Heart right ventricle (tissue), 16 donors: ENCODE measurements around the gene NPDC1. TPM values are rescaled to one million over a fixed set of nuclear protein-coding genes. Genes with fewer than 3 reads are reported as not detected.
A peak's percentile ranks its signal among the peaks of the same experiment; 100 is the strongest.

Source experiments
- ATAC-seq, 8 donors: fragments of 200-7000 bp; cut with Tn5 transposase; one replicate each; pipeline ENCODE4 v1.9.1; 2020; ENCODE audit warnings: mild to moderate bottlenecking in 8 of 8, moderate library complexity in 8 of 8, moderate number of reproducible peaks in 1 of 8
- DNase-seq, 2 donors: peaks; one replicate each; pipeline ENCODE4 v3.0.0-alpha.2; 2020
- H3K27ac ChIP-seq, 10 donors: fragments of 200-600 bp; sonication (generic) in 2 of 10; one replicate each; pipeline versions ENCODE4 v1.5.0 to v1.8.0; 2020 to 2022; ENCODE audit warnings: mild to moderate bottlenecking in 3 of 10
- H3K27me3 ChIP-seq, 7 donors: fragments of 200-600 bp; one replicate each; pipeline ENCODE4 v1.8.0; 2021 to 2022; ENCODE audit warnings: mild to moderate bottlenecking in 2 of 7
- H3K36me3 ChIP-seq, 9 donors: fragments of 200-600 bp; sonication (generic) in 1 of 9; one replicate each; pipeline versions ENCODE4 v1.5.0 to v1.8.0; 2020 to 2022; ENCODE audit warnings: mild to moderate bottlenecking in 2 of 9
- H3K4me1 ChIP-seq, 9 donors: fragments of 200-600 bp; sonication (generic) in 1 of 9; one replicate each; pipeline versions ENCODE4 v1.5.0 to v1.8.0; 2020 to 2022; ENCODE audit warnings: mild to moderate bottlenecking in 4 of 9
- H3K4me3 ChIP-seq, 10 donors: fragments of 200-600 bp; sonication (generic) in 2 of 10; one replicate each; pipeline versions ENCODE4 v1.5.0 to v1.8.0; 2020 to 2022; ENCODE audit warnings: mild to moderate bottlenecking in 7 of 10, moderate library complexity in 2 of 10
- H3K9me3 ChIP-seq, 11 donors: fragments of 200-600 bp in 10 of 11; sonication (generic) in 2 of 11; one replicate each; pipeline versions ENCODE4 v1.5.0 to v1.8.0; 2013 to 2022; ENCODE audit warnings: mild to moderate bottlenecking in 2 of 11, control low read depth in 1 of 11, moderate library complexity in 1 of 11
- WGBS, 2 donors: extraction: QIAGEN DNeasy Blood & Tissue Kit; methylation state at CpG; one replicate each; pipeline ENCODE4 v1.1.7; 2013; ENCODE audit warnings: inconsistent platforms in 1 of 2; 5-methylcytosine and 5-hydroxymethylcytosine counted together
- intact Hi-C, 10 donors: fragments of 100-400 bp; cut with DNase I; formaldehyde crosslinking; loops; one replicate each; pipeline versions ENCODE4 v1.11.1 to v1.14.2; 2022
- polyA plus RNA-seq, 2 donors: library from polyadenylated mRNA; stranded (reverse); fragments of 200-250 nt; gene quantifications; one replicate each; pipeline ENCODE4 v1.2.3, GENCODE V29; 2013
- total RNA-seq, 10 donors: library from RNA; stranded (reverse); fragmentation: NEBNext Ultra II Directional in 3 of 10; extraction: Animal tissue kit (Norgen Biotek cat#: 25700) in 3 of 10; gene quantifications; one replicate each; pipeline versions ENCODE4 v1.2.1 to v1.2.4, GENCODE V29; 2021 to 2023
- TF ChIP-seq, protein P1 (sequence below), 9 donors: fragments of 200-600 bp; sonication (generic) in 2 of 9; IDR thresholded peaks; one replicate each; pipeline versions ENCODE4 v1.5.0 to v1.8.0; 2021 to 2022; ENCODE audit warnings: antibody characterized with exemption in 9 of 9, mild to moderate bottlenecking in 5 of 9, moderate library complexity in 1 of 9
- donor health status: Arrhythmogenic right ventricular cardiomyopathy.
- donor health status: ischemic (EF 13 %, LVEDD 7.1; RV severe dilation, severe dysfunction).
- donor health status: healthy with polysubstance abuse.
- donor health status: DM: no; HTN: yes; CAD: no.
- donor health status: DM: no; HTN: no; CAD: no.
- donor health status: ischemic (EF 25% LVEDD 6.9; RV normal size, moderate dysfunction).
- donor health status: ischemic (EF 25% LVEDD 5.7; RV mildly dilated, moderate dysfunction).
- donor health status: healthy.
- donor health status: DM: yes; HTN: yes; CAD: no.
- donor health status: Ischemic cardiomyopathy.
- donor health status: ischemic (EF 35%, LVEDD 5.7; RV mildly dilated, moderate dysfunction).
- donor health status: nonischemic (EF 11% LVEDD 7.7; RV severe dilation, severe dysfunction).
- donor health status: DM: yes; HTN: yes; CAD: no.
- donor health status: PGD.
- donor health status: ischemic (EF 29% LVEDD 5.4; RV normal size, mild dysfunction).
- donor health status: nonischemic (EF 23%, LVEDD 6.1; RV moderate dilation, normal function).

The NPDC1 gene
- total and polyA plus RNA-seq, 12 donors = 29.1 to 153 (median 54.5) TPM

DNA sequence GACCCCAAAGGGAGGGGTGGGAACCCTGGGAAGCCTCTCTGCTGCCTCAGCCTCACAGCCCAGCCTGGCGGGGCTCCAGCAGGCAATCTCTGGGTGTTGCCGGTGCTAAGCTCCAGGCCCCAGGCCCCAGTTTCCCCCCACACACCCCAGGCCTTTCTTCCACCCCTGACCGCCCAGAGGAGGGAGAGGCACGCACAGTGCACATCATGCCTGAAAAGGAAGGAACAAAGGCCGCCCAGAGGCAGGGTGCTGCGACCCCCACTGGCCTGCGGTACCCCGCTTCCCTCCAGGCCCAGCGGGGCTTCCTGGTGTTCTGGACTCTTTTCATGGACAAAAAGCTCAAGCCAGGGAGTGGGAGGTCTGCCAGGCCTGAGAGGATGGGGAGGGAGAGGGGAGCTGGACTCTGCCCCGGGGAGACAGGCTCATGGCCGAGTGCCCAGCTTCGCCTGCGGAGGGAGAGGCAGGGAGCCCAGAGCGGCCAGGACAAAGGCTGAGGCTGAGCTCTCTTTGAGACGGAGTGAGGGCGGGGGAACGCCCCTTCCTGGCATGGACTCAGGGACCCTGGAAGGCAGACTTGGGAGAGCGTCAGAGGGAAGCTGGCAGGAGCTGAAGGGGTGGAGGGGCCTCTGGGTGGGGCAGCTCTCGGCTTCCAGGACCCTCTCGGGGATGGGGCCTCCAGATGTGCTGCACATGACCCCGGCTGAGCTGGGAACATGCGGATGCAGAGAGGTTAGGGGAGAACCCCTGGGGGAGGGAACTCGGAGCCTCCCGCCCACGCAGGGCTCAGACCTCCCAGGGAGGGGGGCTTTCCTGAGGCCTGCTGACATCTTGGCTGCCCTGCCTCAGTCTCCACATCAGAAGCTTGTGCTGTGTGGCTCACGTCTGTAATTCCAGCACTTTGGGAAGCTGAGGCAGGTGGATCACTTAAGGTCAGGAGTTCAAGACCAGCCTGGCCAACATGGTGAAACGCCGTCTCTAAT, 9.7 kb upstream of the NPDC1 start:
- DNase-seq (peak; percentile 93 to 97), ATAC-seq (peak; percentile 83 to 96 (median 93))
- Histone ChIP-seq H3K27ac (peak overlapping the region; percentile 14 to 93 (median 85)), H3K4me1 (peaks cover 30 to 50% (median 41%) of the 10 kb centered on the region in 9 donors), H3K4me3 (peak overlapping the region in 1 of 10 donors; percentile 55), H3K27me3 (peaks cover 6 to 49% (median 32%) of the 10 kb centered on the region in 7 donors), H3K36me3 (no peaks in the 10 kb centered on the region), H3K9me3 (no peaks in the 10 kb centered on the region)
- TF ChIP-seq, protein P1, sequence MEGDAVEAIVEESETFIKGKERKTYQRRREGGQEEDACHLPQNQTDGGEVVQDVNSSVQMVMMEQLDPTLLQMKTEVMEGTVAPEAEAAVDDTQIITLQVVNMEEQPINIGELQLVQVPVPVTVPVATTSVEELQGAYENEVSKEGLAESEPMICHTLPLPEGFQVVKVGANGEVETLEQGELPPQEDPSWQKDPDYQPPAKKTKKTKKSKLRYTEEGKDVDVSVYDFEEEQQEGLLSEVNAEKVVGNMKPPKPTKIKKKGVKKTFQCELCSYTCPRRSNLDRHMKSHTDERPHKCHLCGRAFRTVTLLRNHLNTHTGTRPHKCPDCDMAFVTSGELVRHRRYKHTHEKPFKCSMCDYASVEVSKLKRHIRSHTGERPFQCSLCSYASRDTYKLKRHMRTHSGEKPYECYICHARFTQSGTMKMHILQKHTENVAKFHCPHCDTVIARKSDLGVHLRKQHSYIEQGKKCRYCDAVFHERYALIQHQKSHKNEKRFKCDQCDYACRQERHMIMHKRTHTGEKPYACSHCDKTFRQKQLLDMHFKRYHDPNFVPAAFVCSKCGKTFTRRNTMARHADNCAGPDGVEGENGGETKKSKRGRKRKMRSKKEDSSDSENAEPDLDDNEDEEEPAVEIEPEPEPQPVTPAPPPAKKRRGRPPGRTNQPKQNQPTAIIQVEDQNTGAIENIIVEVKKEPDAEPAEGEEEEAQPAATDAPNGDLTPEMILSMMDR (IDR thresholded peaks at IDR 0.05) = peak in 1 of 9 donors; percentile 14
- 22 to 23% methylated on average over 27 to 28 of the region's 28 CpGs for WGBS, 2 donors
- intact Hi-C loops = no loop called here

DNA sequence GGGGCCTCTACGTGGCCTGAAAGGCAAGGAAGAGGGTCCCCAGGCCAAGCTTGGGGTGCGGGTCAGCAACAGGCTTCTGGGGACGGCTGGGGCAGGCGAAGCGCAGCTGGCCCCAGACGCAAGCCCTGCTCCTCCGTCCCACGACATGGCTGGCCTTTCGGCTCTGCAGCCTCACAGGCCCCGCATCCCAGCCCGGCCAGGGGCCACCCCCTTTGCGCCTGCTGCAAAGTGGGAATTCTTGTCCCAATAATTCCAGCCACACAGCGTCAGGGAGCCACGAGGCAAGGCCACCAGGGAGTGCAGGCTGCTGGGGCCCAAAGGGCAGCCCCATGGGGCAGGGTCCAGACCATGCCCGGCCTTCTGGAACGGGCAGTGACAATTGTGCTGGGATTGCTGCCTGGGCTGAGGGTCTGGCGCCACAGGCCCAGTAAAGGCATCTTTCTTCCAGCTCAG, 9.0 kb upstream of the NPDC1 start:
- peak overlapping the region in 1 of 10 donors; percentile 55 for H3K4me3 ChIP-seq
- ATAC-seq (peak; percentile 4 to 26 (median 10)), DNase-seq (peak in 1 of 2 donors; percentile 43)
- intact Hi-C loops = no loop called here
- no peaks in the 10 kb centered on the region for H3K9me3 ChIP-seq
- H3K27ac ChIP-seq = peak overlapping the region; percentile 14 to 93 (median 85)
- peaks cover 6 to 56% (median 36%) of the 10 kb centered on the region in 7 donors for H3K27me3 ChIP-seq
- 63% methylated on average over 17 of the region's 17 CpGs for WGBS, 2 donors
- peaks cover 30 to 50% (median 41%) of the 10 kb centered on the region in 9 donors for H3K4me1 ChIP-seq
- TF ChIP-seq, protein P1 (IDR thresholded peaks at IDR 0.05) = no peak
- H3K36me3 ChIP-seq = no peaks in the 10 kb centered on the region

DNA sequence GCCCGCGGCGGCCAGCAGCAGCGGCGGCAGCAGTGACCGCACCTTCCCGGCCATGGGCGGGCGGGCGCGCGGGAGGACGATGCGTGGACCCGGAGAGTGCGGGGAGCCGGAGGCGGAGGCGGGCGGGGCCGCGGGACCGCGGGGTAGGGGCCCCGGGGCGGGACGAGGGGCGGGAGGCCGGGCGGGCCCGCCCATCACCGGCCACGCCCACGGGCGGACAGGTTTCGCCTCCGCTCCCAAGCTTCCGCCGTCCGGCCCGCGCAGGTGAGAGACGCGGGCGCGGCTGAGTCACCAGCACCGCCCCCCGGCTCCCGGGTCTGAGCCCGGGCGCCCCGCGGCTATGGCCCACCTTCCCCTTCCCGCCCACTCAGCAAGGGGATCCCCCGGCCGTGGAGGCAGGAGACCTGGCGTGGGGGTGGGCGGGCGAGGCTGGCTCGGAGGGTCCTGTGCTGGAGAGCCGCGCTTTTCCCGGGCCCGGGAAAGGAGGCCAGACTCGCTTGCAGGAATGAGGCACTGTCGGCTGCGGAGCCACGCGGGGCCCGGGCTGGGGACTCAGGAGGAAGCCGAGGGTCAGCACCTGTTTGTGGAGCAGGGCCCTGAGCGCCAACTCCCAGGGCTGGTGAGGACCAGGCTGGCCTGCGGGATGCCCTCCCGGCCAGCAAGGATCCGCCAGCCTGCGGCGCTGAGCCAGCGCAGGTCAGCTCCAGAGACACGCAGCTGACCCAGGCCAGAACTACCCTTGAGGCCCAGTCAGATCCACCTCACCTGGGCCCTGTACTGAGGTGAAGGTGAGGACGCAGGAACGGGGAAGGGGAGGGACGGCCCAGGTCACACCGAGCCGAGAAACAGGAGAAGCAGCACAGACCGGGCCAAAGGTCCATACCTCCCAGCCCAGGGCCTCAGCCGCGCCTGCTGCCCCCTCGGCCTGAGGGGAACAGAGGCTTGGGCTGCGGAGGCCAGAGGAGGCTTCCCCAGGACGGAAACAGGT, 8.3 kb upstream of the NPDC1 start, which contains the start of gene ENTPD2:
ENTPD2 (minus strand) TSS at position 118 of the 988 bp plus-strand sequence; CDS start at position 54, 64 bp downstream.
- 21 to 28% methylated on average over 67 to 90 of the region's 90 CpGs for WGBS, 2 donors
- Histone ChIP-seq H3K36me3 (no peaks in the 10 kb centered on the region), H3K4me3 (peak within 1 kb of the TSS in 9 of 10 donors; percentile 35 to 55 (median 44)), H3K4me1 (peaks cover 30 to 50% (median 41%) of the 10 kb centered on the region in 9 donors), H3K27me3 (peaks cover 6 to 63% (median 42%) of the 10 kb centered on the region in 7 donors), H3K27ac (peak within 1 kb of the TSS in 9 of 10 donors; percentile 66 to 93 (median 85)), H3K9me3 (no peaks in the 10 kb centered on the region)
- ATAC-seq = peak in 1 of 8 donors; percentile 1
- DNase-seq = peak in 1 of 2 donors; percentile 40
- TF ChIP-seq, protein P1 (IDR thresholded peaks at IDR 0.05) = no peak
- intact Hi-C loops = no loop called here
